Measurements from ENCODE around the gene TMPRSS3.
A peak's percentile ranks its signal among the peaks of the same experiment; 100 is the strongest.

TMPRSS3 gene

DNA sequence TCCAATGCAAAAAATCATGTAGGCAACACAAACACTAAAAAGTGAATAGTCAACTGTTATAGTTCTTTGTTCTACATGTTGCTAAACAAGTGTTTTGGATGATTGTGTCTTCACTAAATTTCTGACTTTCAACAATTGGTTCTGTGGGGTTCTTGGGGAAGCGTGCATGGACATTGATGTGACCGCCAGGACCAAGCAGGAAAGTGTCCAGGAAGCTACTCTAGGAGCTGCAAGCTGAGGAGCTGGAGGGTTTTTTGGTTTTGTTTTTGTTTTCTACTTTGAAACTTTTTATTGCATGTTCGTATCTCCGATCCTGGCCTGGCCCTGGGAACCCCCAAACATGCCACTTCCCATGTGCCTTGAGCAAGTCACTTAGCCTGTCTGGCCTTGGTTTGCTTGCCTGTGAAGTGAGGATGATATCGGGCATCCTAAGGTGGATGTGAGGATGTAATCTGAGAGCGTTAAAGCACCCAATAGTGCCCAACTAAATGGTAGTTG lies 8.0 kb downstream of the TMPRSS3 start:
- DNase-seq (ENCODE audit: low read depth), result no peak

DNA sequence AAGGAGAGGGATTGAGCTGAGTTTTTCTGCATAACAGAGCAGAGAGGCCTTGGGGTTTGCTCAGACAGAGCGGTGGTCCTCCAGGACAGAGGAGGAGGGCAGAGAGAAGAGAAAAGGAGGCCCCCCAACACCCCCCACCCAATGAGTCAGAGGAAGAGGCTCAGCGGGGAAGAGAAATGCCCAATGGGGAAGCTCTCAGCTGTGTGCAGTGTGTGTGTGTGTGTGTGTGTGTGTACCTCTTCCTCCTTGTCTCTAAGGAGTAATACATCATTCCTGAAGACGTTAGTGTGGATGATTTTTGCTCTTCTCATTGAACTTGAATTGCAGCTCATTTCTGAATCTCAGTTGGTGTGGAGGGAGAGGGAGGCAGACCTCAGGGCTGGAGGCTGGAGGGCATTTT lies 8.7 kb downstream of the TMPRSS3 start:
- DNase-seq (ENCODE audit: low read depth), result no peak

GRCh38 chr21:42386034-42386591 lies 9.7 kb downstream of the TMPRSS3 start:
- no peak for DNase-seq (ENCODE audit: low read depth)

GRCh38 chr21:42385619-42386018 lies 10.2 kb downstream of the TMPRSS3 start:
- no peak for DNase-seq (ENCODE audit: low read depth)

DNA sequence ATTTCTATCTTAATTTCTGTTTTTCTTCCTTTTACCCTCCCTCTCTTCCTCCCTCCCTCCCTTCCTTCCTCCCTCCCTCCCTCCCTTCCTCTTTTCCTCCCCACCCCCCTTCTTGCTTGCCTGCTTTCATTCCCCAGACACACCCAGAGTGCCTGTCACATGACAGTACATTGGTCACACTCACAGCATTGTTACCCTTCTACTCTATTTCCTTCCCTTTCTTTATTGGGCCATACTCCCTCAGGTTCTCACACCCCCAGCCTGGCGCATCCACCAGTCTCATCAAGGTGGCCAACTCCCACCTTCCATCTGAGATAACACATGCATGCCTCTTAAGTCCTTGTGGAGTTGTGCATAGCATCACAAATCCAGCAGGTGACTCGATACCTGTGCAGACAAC lies 10.9 kb downstream of the TMPRSS3 start:
- no peak for DNase-seq (ENCODE audit: low read depth)

- no peak for DNase-seq (ENCODE audit: low read depth)
These were observed 11.5 kb downstream of the TMPRSS3 start for GRCh38 chr21:42384156-42384945.

DNA sequence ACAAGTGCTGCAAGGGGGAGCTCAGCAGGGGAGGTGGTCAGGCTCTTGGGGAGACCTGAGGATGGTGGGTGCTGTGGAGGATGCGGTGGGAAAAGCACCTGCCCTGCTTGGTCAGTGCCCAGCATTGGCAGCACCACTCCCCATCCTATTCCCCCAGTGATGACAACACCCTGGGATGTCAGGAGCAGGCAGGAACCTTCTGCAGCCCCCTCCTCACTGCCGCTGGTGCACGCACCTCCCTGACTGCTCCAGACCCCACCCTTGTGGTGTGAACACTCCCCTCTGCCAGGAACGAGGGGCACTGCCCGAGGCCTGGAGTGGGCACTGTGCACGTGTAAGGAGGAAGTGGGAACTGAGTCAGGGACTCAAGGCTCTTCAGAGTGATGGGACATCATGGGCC lies 12.5 kb downstream of the TMPRSS3 start:
- no peak for DNase-seq (ENCODE audit: low read depth)

- DNase-seq (ENCODE audit: low read depth), result no peak
These were observed 12.9 kb downstream of the TMPRSS3 start for GRCh38 chr21:42382915-42383314.

GRCh38 chr21:42381347-42381984 lies 14.4 kb downstream of the TMPRSS3 start:
- peak; percentile 16 for DNase-seq (ENCODE audit: low read depth)

DNA sequence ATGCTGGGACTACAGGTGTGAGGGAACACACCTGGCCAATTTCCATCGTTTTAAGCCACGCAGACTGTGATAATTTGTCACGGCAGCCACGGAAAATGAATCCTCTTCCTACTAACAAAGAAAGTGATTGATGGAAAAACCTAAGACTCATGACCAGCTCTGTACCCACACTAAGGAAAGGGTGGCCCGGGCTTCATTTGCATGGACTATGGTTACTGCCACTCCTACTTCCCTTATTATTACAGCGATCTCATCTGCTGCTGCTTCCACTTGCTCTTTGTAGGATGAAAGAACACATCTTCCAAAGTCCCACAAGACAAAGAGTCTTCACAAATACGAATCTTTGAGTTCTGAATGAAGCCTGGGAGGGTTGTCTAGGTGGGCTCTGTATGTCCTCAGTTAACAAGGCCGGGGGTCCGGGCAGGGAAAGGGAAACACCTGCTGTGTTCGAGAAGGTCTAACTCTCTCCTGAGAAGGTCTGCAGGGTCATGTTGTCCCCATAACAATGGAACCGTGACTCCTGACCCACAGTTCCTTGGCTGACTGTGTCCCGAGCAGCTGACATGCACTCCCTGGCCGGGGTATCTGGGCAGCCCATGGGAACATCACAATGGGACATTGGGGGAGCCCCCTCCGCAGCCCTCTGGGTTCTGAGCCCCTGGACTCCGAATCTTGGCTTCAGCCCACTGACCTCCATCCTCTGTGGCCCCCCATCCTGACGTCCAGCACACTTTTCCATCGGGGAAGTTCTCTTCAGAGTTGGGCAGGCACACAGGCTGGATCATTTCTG lies 16.2 kb downstream of the TMPRSS3 start:
- no peak for DNase-seq (ENCODE audit: low read depth)

- no peak for DNase-seq (ENCODE audit: low read depth)
These were observed 17.4 kb downstream of the TMPRSS3 start for GRCh38 chr21:42378418-42378817.

DNA sequence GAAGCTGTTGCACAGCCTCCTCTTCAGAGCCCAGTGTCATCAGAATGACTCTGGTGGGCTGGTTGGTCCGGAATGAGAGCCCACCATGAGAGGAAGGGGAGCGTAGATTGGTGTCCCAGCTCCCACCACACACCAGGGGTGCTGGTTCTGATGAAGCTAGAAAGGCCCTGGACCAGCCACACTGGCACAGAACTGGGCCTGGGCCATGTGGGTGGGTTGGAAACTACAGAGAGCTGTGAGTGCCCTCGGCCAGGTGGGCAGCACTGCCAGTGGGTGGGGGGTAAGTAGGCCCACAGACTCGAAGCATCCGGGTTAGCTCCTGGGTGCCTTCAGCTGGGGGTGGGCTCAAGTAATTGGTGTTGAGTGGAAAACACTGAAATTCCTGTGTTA lies 17.9 kb downstream of the TMPRSS3 start:
- DNase-seq (ENCODE audit: low read depth), result no peak

DNA sequence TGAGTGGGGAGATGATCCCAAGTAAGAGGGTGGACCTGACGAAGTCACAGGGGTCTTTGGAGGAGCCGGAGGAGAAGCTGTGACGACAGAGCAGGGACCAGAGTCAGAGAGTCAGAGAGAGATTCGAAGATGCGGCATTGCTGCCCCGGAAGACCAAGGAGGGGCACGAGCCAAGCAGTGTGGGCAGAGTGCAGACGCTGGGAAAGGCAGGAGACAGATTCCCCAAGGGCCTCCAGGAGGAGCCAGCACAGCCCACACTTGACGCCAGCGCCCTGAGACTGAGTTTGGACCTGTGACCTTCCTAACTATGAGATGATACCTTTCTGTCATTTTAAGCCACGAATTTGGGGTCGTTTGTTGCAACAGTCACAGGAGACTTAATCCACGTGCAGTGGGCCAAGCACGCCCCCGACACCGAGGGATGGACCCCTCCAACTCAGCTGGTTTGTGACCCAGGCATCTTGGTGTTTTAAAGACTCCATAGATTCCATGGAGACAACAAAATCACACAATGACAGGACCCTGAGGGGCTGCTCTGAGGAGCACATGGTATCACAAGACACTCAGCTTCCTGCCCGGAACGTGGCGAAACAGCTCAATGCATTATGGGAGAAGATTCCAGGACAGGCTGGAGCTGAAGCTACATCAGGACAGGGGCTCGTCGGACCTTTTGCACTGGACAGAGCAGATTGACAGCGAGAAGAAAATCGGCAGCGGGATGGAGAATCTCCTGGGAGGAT lies 18.5 kb downstream of the TMPRSS3 start:
- no peak for DNase-seq (ENCODE audit: low read depth)

GRCh38 chr21:42376338-42376982 lies 19.4 kb downstream of the TMPRSS3 start:
- peak; percentile 28 for DNase-seq (ENCODE audit: low read depth)

GRCh38 chr21:42375966-42376337 lies 19.9 kb downstream of the TMPRSS3 start:
- DNase-seq (ENCODE audit: low read depth), result no peak

DNA sequence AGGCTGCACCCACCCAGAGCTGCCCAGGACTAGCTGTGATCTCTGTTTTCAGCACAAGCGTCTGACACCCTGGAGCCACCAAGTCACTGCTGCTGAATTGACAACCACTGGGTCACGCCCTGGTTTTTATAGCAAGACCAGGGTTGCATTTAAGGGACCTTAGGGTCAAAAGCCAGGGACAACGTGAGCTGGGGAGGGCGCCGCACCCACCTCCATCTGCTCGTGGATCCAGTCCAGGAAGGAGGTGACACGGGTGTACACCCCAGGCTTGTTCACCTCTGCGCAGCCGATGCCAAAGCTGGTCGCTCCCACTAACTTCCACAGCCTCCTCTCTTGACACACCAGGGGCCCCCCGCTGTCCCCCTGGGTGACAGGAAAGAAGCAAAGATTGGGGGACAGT lies 20.3 kb downstream of the TMPRSS3 start:
- DNase-seq (ENCODE audit: low read depth), result no peak

DNA sequence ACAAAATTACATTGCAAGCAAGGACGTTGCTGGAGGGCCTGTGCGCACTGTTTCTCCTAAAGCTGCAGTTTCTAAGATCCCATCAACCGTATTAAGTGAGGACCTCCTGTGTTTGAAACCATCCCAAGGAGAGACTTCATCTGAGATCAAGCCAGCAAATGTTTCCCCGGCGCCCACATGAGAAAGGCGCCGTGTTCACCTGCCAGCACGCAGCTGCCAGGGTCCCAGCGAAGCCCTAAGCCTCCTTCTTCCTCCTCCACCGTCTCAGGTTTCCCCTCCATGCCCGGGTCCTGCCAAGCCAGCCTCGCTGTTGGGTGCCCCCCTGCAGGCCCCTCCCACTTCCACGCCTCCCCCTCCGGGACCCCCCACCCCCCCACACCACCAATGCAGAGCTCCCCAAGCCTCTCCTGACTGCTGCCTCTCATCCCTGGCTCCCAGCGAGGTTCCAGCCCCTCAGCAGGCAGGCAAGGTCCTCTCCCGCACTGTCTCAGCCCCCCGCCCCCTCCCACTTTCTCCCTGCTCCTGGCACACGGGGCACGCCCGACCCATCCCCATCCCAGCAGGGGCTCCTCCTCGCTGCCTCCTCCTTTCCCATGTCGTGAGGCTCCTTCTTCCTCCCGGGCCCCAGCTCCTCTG lies 20.9 kb downstream of the TMPRSS3 start:
- no peak for DNase-seq (ENCODE audit: low read depth)

- no peak for DNase-seq (ENCODE audit: low read depth)
These were observed 21.4 kb downstream of the TMPRSS3 start for GRCh38 chr21:42374457-42374856.

GRCh38 chr21:42373908-42374455 lies 21.9 kb downstream of the TMPRSS3 start:
- DNase-seq (ENCODE audit: low read depth), result no peak

- no peak for DNase-seq (ENCODE audit: low read depth)
These were observed 22.5 kb downstream of the TMPRSS3 start for GRCh38 chr21:42373196-42373907.

Measured in T-helper 22 cell (primary cell).